CD4-positive, alpha-beta T cell (primary cell): Measurements from ENCODE around the gene PAPLN. TPM values are rescaled to one million over a fixed set of nuclear protein-coding genes. Genes with fewer than 3 reads are reported as not detected.

Source experiments
- ATAC-seq: fragments of 200-7000 bp; cut with Tn5 transposase; one replicate; pipeline ENCODE4 v1.10.0; 2022; ENCODE audit warnings: mild to moderate bottlenecking; ENCODE audit not compliant: poor library complexity
- CTCF ChIA-PET: fragments of 350-600 bp; sonication (Branson Sonifier 250); formaldehyde crosslinking; loops from one replicate; lab custom pipeline; 2021; ENCODE audit warnings: antibody characterized with exemption, inconsistent platforms; lab: Charles Lee
- POLR2A ChIA-PET: fragments of 350-600 bp; sonication (Branson Sonifier 250); formaldehyde crosslinking; loops from one replicate; lab custom pipeline; 2021; ENCODE audit warnings: antibody characterized with exemption, inconsistent platforms; lab: Charles Lee
- DNase-seq, 14 experiments: peaks; one replicate each; pipeline ENCODE4 v3.0.0-alpha.2; 2013 to 2020; ENCODE audit warnings: mixed read lengths in 2 of 14
- H3K27ac ChIP-seq, 2 donors: one replicate each; pipeline versions ENCODE4 v1.5.1 to v1.7.0; 2013; ENCODE audit warnings: low read length in 2 of 2, low read depth in 1 of 2, mild to moderate bottlenecking in 1 of 2
- H3K27me3 ChIP-seq, 2 experiments: 1 replicate in 1 of 2; 2 replicates in 1 of 2; pipeline versions ENCODE4 v1.6.1 to v1.7.0; 2013; ENCODE audit warnings: low read length in 2 of 2, control low read depth in 1 of 2, mild to moderate bottlenecking in 1 of 2, moderate library complexity in 1 of 2; ENCODE audit not compliant: insufficient read depth in 2 of 2, control insufficient read depth in 1 of 2
- H3K36me3 ChIP-seq: one replicate; pipeline ENCODE4 v1.6.1; 2013; ENCODE audit warnings: low read length, control low read depth; ENCODE audit not compliant: insufficient read depth
- H3K4me1 ChIP-seq: one replicate; pipeline ENCODE4 v1.6.1; 2013; ENCODE audit warnings: low read length, control low read depth; ENCODE audit not compliant: insufficient read depth
- H3K4me3 ChIP-seq: one replicate; pipeline ENCODE4 v1.5.1; 2013; ENCODE audit warnings: mild to moderate bottlenecking, low read length, moderate library complexity
- H3K9me3 ChIP-seq, 2 experiments: 1 replicate in 1 of 2; 2 replicates in 1 of 2; pipeline versions ENCODE4 v1.6.1 to v1.7.0; 2013; ENCODE audit warnings: low read length in 2 of 2, mild to moderate bottlenecking in 2 of 2, control low read depth in 1 of 2, moderate library complexity in 1 of 2; ENCODE audit not compliant: control insufficient read depth in 1 of 2, insufficient read depth in 1 of 2
- H3K27ac Mint-ChIP-seq: one replicate; pipeline ENCODE4 v1.8.0; 2020; ENCODE audit warnings: mixed read lengths
- H3K27me3 Mint-ChIP-seq: one replicate; pipeline ENCODE4 v1.8.0; 2021; ENCODE audit warnings: mixed read lengths
- H3K36me3 Mint-ChIP-seq: one replicate; pipeline ENCODE4 v1.8.0; 2021; ENCODE audit warnings: low read depth, mixed read lengths
- H3K4me1 Mint-ChIP-seq: one replicate; pipeline ENCODE4 v1.8.0; 2021; ENCODE audit warnings: low read depth, mixed read lengths
- H3K4me3 Mint-ChIP-seq: one replicate; pipeline ENCODE4 v1.8.0; 2020; ENCODE audit warnings: mild to moderate bottlenecking, mixed read lengths
- H3K9me3 Mint-ChIP-seq: one replicate; pipeline ENCODE4 v1.8.0; 2020; ENCODE audit warnings: mixed read lengths
- CTCF ChIP-seq: fragments of 200-600 bp; IDR thresholded peaks from one replicate; pipeline ENCODE4 v1.8.0; 2022; ENCODE audit warnings: antibody characterized with exemption, mild to moderate bottlenecking
- intact Hi-C, 2 experiments: fragments of 100-400 bp; cut with DNase I in 1 of 2; cut with micrococcal nuclease in 1 of 2; formaldehyde crosslinking; loops; one replicate each; pipeline versions ENCODE4 v1.15.1 to v1.9.0; 2023 to 2025; cut with DNase I, micrococcal nuclease
- total RNA-seq, 174 experiments: library from RNA in 2 of 174; stranded (reverse) in 2 of 174; gene quantifications; one replicate each; pipeline ENCODE4 v1.2.3 and lab custom pipeline; 2021 to 2026

The PAPLN gene
- total RNA-seq, 2 experiments from 2014 or later = 0.05 to 0.14 TPM

- H3K4me1 Mint-ChIP-seq = peaks cover 12% of the 10 kb centered on the region
- H3K9me3 Mint-ChIP-seq = no peaks in the 10 kb centered on the region
- ChIA-PET CTCF (no interaction called here), POLR2A (no interaction called here)
- no peak overlapping the region for H3K27ac Mint-ChIP-seq
- Histone ChIP-seq H3K27me3 (no peaks in the 10 kb centered on the region), H3K27ac (no peak overlapping the region), H3K4me1 (peaks cover 10% of the 10 kb centered on the region), H3K36me3 (peaks cover 32% of the 10 kb centered on the region), H3K9me3 (no peaks in the 10 kb centered on the region), H3K4me3 (no peak overlapping the region)
- TF ChIP-seq CTCF = no peak
- H3K27me3 Mint-ChIP-seq = peaks cover 13% of the 10 kb centered on the region
- intact Hi-C loops = no loop called here
- no peak for ATAC-seq
- H3K36me3 Mint-ChIP-seq = peaks cover 20% of the 10 kb centered on the region
- no peak for DNase-seq
- H3K4me3 Mint-ChIP-seq = no peak overlapping the region
These were observed 35.1 kb downstream of the PAPLN start for GRCh38 chr14:73272393-73272792.

GRCh38 chr14:73273799-73274198 is 36.5 kb downstream of the PAPLN start:
- H3K9me3 ChIP-seq = no peaks in the 10 kb centered on the region
- TF ChIP-seq CTCF = no peak
- ATAC-seq = no peak
- peaks cover 29% of the 10 kb centered on the region for H3K36me3 Mint-ChIP-seq
- H3K9me3 Mint-ChIP-seq = no peaks in the 10 kb centered on the region
- no peak overlapping the region for H3K27ac ChIP-seq
- H3K27me3 ChIP-seq = no peaks in the 10 kb centered on the region
- no peak overlapping the region for H3K4me3 Mint-ChIP-seq
- CTCF ChIA-PET = no interaction called here
- intact Hi-C loops = no loop called here
- H3K4me3 ChIP-seq = no peak overlapping the region
- DNase-seq = no peak
- no peak overlapping the region for H3K27ac Mint-ChIP-seq
- peaks cover 37% of the 10 kb centered on the region for H3K36me3 ChIP-seq
- H3K4me1 Mint-ChIP-seq = peaks cover 12% of the 10 kb centered on the region
- H3K4me1 ChIP-seq = peaks cover 10% of the 10 kb centered on the region
- POLR2A ChIA-PET = no interaction called here
- peaks cover 13% of the 10 kb centered on the region for H3K27me3 Mint-ChIP-seq

DNA sequence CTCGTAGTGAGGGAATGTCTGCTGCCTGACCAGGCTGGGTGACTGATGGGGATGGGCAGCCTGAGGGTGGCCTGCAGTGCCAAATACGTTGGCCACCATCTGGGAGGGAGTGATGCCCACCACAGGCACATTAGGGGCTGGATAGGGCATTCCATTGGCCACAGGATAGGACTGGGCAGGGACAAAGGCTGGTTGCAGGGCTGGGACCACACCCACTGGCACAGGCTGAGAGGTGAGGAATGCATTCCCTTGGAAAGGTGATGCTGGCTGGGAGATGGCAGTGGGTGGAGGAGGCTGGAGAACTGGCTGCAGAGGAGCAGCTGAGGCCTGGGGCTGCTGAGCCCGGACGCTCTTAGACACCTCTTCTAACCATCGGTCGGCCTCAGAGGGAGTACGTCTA is 39.5 kb downstream of the PAPLN start:
- H3K9me3 Mint-ChIP-seq = no peaks in the 10 kb centered on the region
- no peak for DNase-seq
- no peak for ATAC-seq
- H3K4me3 ChIP-seq = no peak overlapping the region
- CTCF ChIA-PET = no interaction called here
- POLR2A ChIA-PET = no interaction called here
- H3K36me3 ChIP-seq = peaks cover 53% of the 10 kb centered on the region
- H3K27me3 Mint-ChIP-seq = no peaks in the 10 kb centered on the region
- H3K4me3 Mint-ChIP-seq = no peak overlapping the region
- no peak for TF ChIP-seq CTCF
- H3K4me1 Mint-ChIP-seq = no peaks in the 10 kb centered on the region
- H3K9me3 ChIP-seq = no peaks in the 10 kb centered on the region
- no peaks in the 10 kb centered on the region for H3K27me3 ChIP-seq
- H3K27ac ChIP-seq = no peak overlapping the region
- H3K27ac Mint-ChIP-seq = no peak overlapping the region
- intact Hi-C loops = no loop called here
- no peaks in the 10 kb centered on the region for H3K4me1 ChIP-seq
- H3K36me3 Mint-ChIP-seq = peaks cover 59% of the 10 kb centered on the region
